SKM-1 treated with dmso at 0.1 percent for 144 hours (cell line): Measurements from ENCODE around the gene LOXL4.

ENCODE experiments used
- DNase-seq: peaks from one replicate; lab custom pipeline; 2025; ENCODE audit not compliant: unreplicated experiment; lab: John Stamatoyannopoulos, UW

The LOXL4 gene

DNA sequence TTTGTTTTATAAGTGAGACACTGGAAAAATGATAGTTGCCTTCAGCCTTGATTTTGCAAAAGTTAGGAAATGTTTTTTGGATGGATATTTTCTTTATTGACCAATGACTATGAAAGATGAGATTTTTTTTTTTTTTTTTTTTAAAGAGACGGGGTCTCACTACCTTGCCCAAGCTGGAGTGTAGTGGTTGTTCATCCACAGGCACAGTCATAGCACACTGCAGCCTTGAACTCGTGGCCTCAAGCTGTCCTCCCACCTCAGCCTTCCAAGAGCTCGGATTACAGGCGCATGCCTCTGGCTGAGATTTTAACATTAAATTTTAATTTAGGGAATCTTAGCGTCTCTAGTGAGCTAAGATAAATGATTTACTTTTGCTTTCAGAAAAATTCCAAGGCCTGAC, 66.2 kb downstream of the LOXL4 start:
- DNase-seq, result no peak
